ENCODE results near the gene CD99L2. TPM values are rescaled to one million over a fixed set of nuclear protein-coding genes. Genes with fewer than 3 reads are reported as not detected.

The CD99L2 gene
- total and polyA plus RNA-seq, 2 of the 8 experiments (the other 6 are each of a cell fraction or from before 2014, with no cell fraction given) = 8.0 to 8.5 TPM

GRCh38 chrX:150777328-150777992 lies 121.0 kb downstream of the CD99L2 start:
- Histone ChIP-seq H3K27me3 (replicated peaks in 1 of 4; ENCODE audit: control insufficient read depth in 3 of 4, extremely low read depth in 1 of 4, insufficient read depth in 3 of 4, low read length in 3 of 4) (no peaks in the 10 kb centered on the region), H3K27ac (ENCODE audit: low read depth, low read length) (no peak overlapping the region), H4K8ac (ENCODE audit: extremely low read depth, insufficient read depth, low read length) (no peak overlapping the region), H3K18ac (ENCODE audit: extremely low read depth, low read length) (no peak overlapping the region), H3K23me2 (ENCODE audit: low read depth, low read length) (no peaks in the 10 kb centered on the region), H3K56ac (replicated peaks; ENCODE audit: insufficient read length, low read depth, low read length) (no peak overlapping the region), H3K9me3 (ENCODE audit: insufficient read depth in 2 of 2, low read depth in 1 of 2, low read length in 1 of 2) (no peaks in the 10 kb centered on the region), H3K9ac (replicated peaks in 1 of 4; ENCODE audit: extremely low read depth in 1 of 4, low read depth in 3 of 4, low read length in 3 of 4) (no peak overlapping the region), H3K36me3 (ENCODE audit: control insufficient read depth in 2 of 4, insufficient read depth in 4 of 4, low read length in 3 of 4) (peaks cover 0 to 3% (median 0%) of the 10 kb centered on the region in 4 experiments; a peak in 2 of 8 replicates), H2BK20ac (ENCODE audit: low read length) (no peak overlapping the region), H3K4me3 (ENCODE audit: extremely low read depth in 1 of 4, insufficient read depth in 2 of 4, low read depth in 3 of 4, low read length in 4 of 4) (no peak overlapping the region), H3K79me2 (ENCODE audit: control insufficient read depth in 1 of 2, insufficient read depth in 2 of 2, low read length in 2 of 2) (no peaks in the 10 kb centered on the region), H3K4me1 (replicated peaks in 1 of 4; ENCODE audit: control insufficient read depth in 3 of 4, insufficient read depth in 4 of 4, low read length in 3 of 4) (peaks cover 0 to 2% (median 0%) of the 10 kb centered on the region in 4 experiments; a peak in 3 of 7 replicates), H4K20me1 (replicated peaks in 1 of 2; ENCODE audit: control insufficient read depth in 1 of 2, insufficient read depth in 2 of 2, low read length in 2 of 2) (peaks cover 0 to 2% of the 10 kb centered on the region in 2 experiments), H3K4ac (replicated peaks; ENCODE audit: insufficient read length, low read depth, low read length) (no peak overlapping the region), H3K4me2 (ENCODE audit: insufficient read depth in 1 of 2, low read depth in 2 of 2, low read length in 2 of 2) (no peak overlapping the region), H2AFZ (ENCODE audit: low read length) (no peak overlapping the region), H2BK120ac (replicated peaks; ENCODE audit: low read depth, low read length) (no peak overlapping the region), H3K23ac (ENCODE audit: insufficient read length) (no peak overlapping the region), H4K91ac (replicated peaks; ENCODE audit: insufficient read length, low read length) (no peak overlapping the region), H2BK12ac (ENCODE audit: low read depth, low read length) (no peak overlapping the region), H2BK5ac (ENCODE audit: low read depth, low read length) (no peak overlapping the region), H2BK15ac (ENCODE audit: low read length) (no peak overlapping the region), H3K79me1 (ENCODE audit: low read depth, low read length) (no peaks in the 10 kb centered on the region), H4K5ac (ENCODE audit: insufficient read length, low read depth, low read length) (no peak overlapping the region), H2AK5ac (ENCODE audit: low read depth, low read length) (no peak overlapping the region), H3K14ac (ENCODE audit: insufficient read length) (no peak overlapping the region)
- no peak for FAIRE-seq
- ChIA-PET CTCF (ENCODE audit: partially characterized antibody) (interaction anchor here (0.6 to 1.5 kb wide), 5 partner anchors 13 to 214 kb away, joined by 3 to 4 read pairs (median 3); partner anchors contain the start of gene HMGB3), POLR2A (ENCODE audit: partially characterized antibody) (interaction anchor here (0.7 to 2.1 kb wide), 2 partner anchors 125 to 212 kb away, joined by 4 read pairs; no protein-coding TSS in a partner anchor)
- 88% methylated on average over 16 of the region's 18 CpGs; no CpG with 5 or more reads in 1 of the 2 experiments for WGBS, 2 experiments (ENCODE audit: extremely low coverage in 1 of 2, insufficient coverage in 1 of 2, insufficient read length in 1 of 2, insufficient replicate concordance in 2 of 2, low coverage in 1 of 2, low lambda C conversion rate in 2 of 2, missing lambda C conversion rate in 1 of 2)
- no peak for DNase-seq (ENCODE audit: low read depth in 1 of 2, low spot score in 2 of 2)
- TF ChIP-seq MAFK (IDR thresholded peaks at IDR 0.05; ENCODE audit: low read depth, low read length) = no peak
- TF ChIP-seq EGR1 (IDR thresholded peaks at IDR 0.05; ENCODE audit: borderline replicate concordance, low read depth, low read length) = no peak
- TF ChIP-seq EZH2 (IDR thresholded peaks at IDR 0.05; ENCODE audit: low read depth, low read length, severe bottlenecking) = no peak
- TF ChIP-seq SP1 (IDR thresholded peaks at IDR 0.05; ENCODE audit: low read depth, low read length) = no peak
- TF ChIP-seq USF2 (IDR thresholded peaks at IDR 0.05; ENCODE audit: low read length) = no peak
- no peak for TF ChIP-seq CEBPB (IDR thresholded peaks at IDR 0.05; ENCODE audit: low read depth, low read length)
